ENCODE data around the gene SPIN1. TPM values are rescaled to one million over a fixed set of nuclear protein-coding genes. Genes with fewer than 3 reads are reported as not detected.

Gene SPIN1
- total RNA-seq, 1 experiment from 2014 or later = 59.5 TPM

DNA sequence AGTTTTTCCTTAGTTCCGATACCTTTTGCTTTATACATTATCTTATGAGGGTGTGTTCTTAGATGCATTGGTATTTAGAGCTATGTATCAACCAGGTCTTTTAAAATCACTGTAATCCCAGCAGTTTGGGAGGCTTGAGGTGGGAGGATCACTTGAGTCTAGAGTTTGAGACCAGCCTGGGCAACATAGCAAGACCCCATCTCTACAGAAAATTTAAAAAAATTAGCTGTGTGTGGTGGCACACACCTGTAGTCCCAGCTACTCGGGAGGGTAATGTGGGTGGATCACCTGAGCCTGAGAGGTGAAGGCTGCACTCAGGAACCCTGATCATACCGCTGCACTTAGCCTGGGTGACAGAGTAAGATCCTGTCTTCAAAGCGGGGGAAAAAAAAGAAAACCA, 15.1 kb downstream of the SPIN1 start:
- CTCF ChIA-PET = interaction anchor here (1.1 kb wide), 1 partner anchor 9 kb away, joined by 5 read pairs; no protein-coding TSS in a partner anchor
- TF ChIP-seq, protein P1, sequence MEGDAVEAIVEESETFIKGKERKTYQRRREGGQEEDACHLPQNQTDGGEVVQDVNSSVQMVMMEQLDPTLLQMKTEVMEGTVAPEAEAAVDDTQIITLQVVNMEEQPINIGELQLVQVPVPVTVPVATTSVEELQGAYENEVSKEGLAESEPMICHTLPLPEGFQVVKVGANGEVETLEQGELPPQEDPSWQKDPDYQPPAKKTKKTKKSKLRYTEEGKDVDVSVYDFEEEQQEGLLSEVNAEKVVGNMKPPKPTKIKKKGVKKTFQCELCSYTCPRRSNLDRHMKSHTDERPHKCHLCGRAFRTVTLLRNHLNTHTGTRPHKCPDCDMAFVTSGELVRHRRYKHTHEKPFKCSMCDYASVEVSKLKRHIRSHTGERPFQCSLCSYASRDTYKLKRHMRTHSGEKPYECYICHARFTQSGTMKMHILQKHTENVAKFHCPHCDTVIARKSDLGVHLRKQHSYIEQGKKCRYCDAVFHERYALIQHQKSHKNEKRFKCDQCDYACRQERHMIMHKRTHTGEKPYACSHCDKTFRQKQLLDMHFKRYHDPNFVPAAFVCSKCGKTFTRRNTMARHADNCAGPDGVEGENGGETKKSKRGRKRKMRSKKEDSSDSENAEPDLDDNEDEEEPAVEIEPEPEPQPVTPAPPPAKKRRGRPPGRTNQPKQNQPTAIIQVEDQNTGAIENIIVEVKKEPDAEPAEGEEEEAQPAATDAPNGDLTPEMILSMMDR (IDR thresholded peaks at IDR 0.05; ENCODE audit: unreplicated experiment) = no peak
- Mint-ChIP-seq H3K36me3 (ENCODE audit: insufficient read depth, unreplicated experiment) (peaks cover 11% of the 10 kb centered on the region), H3K4me3 (ENCODE audit: low read depth, unreplicated experiment) (no peak overlapping the region), H3K27me3 (ENCODE audit: unreplicated experiment) (no peaks in the 10 kb centered on the region), H3K4me1 (ENCODE audit: low read depth, unreplicated experiment) (peaks cover 17% of the 10 kb centered on the region), H3K9me3 (ENCODE audit: low read depth, unreplicated experiment) (no peaks in the 10 kb centered on the region), H3K27ac (ENCODE audit: unreplicated experiment) (no peak overlapping the region)
- no peak for DNase-seq
- intact Hi-C loops (cut with micrococcal nuclease; ENCODE audit: unreplicated experiment) = no loop called here
- no TSS peak for BruUV-seq (replicated peaks)

GRCh38 chr9:88406051-88406450, 17.8 kb downstream of the SPIN1 start:
- no TSS peak for BruUV-seq (replicated peaks)
- CTCF ChIA-PET = no interaction called here
- no peak overlapping the region for H3K4me3 Mint-ChIP-seq (ENCODE audit: low read depth, unreplicated experiment)
- peaks cover 5% of the 10 kb centered on the region for H3K36me3 Mint-ChIP-seq (ENCODE audit: insufficient read depth, unreplicated experiment)
- no peaks in the 10 kb centered on the region for H3K4me1 Mint-ChIP-seq (ENCODE audit: low read depth, unreplicated experiment)
- DNase-seq = no peak
- no peaks in the 10 kb centered on the region for H3K9me3 Mint-ChIP-seq (ENCODE audit: low read depth, unreplicated experiment)
- TF ChIP-seq, protein P1 (IDR thresholded peaks at IDR 0.05; ENCODE audit: unreplicated experiment) = no peak
- no peak overlapping the region for H3K27ac Mint-ChIP-seq (ENCODE audit: unreplicated experiment)
- intact Hi-C loops (cut with micrococcal nuclease; ENCODE audit: unreplicated experiment) = no loop called here
- no peaks in the 10 kb centered on the region for H3K27me3 Mint-ChIP-seq (ENCODE audit: unreplicated experiment)

GRCh38 chr9:88411471-88411870, 23.2 kb downstream of the SPIN1 start:
- no peak overlapping the region for H3K4me3 Mint-ChIP-seq (ENCODE audit: low read depth, unreplicated experiment)
- H3K4me1 Mint-ChIP-seq (ENCODE audit: low read depth, unreplicated experiment) = no peaks in the 10 kb centered on the region
- H3K27me3 Mint-ChIP-seq (ENCODE audit: unreplicated experiment) = no peaks in the 10 kb centered on the region
- intact Hi-C loops (cut with micrococcal nuclease; ENCODE audit: unreplicated experiment) = no loop called here
- DNase-seq = no peak
- H3K9me3 Mint-ChIP-seq (ENCODE audit: low read depth, unreplicated experiment) = no peaks in the 10 kb centered on the region
- TF ChIP-seq, protein P1 (IDR thresholded peaks at IDR 0.05; ENCODE audit: unreplicated experiment) = no peak
- BruUV-seq (replicated peaks) = no TSS peak
- peaks cover 16% of the 10 kb centered on the region for H3K36me3 Mint-ChIP-seq (ENCODE audit: insufficient read depth, unreplicated experiment)
- no peak overlapping the region for H3K27ac Mint-ChIP-seq (ENCODE audit: unreplicated experiment)
- CTCF ChIA-PET = no interaction called here

DNA sequence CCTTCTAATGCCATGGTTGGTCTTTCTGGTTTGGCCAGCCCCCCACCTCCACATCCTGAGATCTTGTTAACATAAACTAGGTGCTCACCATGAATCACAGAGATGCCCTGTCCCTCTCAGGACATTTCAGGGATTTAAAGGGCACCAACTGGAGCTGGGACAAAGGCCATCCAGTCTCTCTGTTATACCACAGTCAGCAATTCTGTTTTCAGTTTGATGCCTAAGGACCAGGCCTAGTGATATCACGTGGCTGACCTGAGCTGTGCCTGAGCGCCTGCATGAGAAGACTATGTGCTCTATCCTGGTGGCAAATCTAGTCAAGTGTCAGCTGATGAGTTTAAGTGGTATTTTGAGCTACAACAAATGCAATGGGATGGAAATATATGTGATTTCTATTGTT, 26.1 kb downstream of the SPIN1 start:
- no TSS peak for BruUV-seq (replicated peaks)
- DNase-seq = no peak
- Mint-ChIP-seq H3K36me3 (ENCODE audit: insufficient read depth, unreplicated experiment) (peaks cover 29% of the 10 kb centered on the region), H3K27ac (ENCODE audit: unreplicated experiment) (no peak overlapping the region), H3K4me3 (ENCODE audit: low read depth, unreplicated experiment) (no peak overlapping the region), H3K4me1 (ENCODE audit: low read depth, unreplicated experiment) (no peaks in the 10 kb centered on the region), H3K27me3 (ENCODE audit: unreplicated experiment) (no peaks in the 10 kb centered on the region), H3K9me3 (ENCODE audit: low read depth, unreplicated experiment) (peaks cover 6% of the 10 kb centered on the region)
- TF ChIP-seq, protein P1 (IDR thresholded peaks at IDR 0.05; ENCODE audit: unreplicated experiment) = no peak
- intact Hi-C loops (cut with micrococcal nuclease; ENCODE audit: unreplicated experiment) = no loop called here
- CTCF ChIA-PET = no interaction called here
